Astrocyte of the cerebellum (primary cell): ENCODE data around the gene CTF1.

Source experiments
- DNase-seq: peaks from one replicate; pipeline ENCODE4 v3.0.0-alpha.2; 2011; ENCODE audit warnings: low read depth
- H3K4me3 ChIP-seq: 2 replicates; pipeline ENCODE4 v1.5.1; 2011; ENCODE audit warnings: mild to moderate bottlenecking, low read depth, low read length, moderate library complexity
- CTCF ChIP-seq: IDR thresholded peaks from 2 replicates; pipeline ENCODE4 v1.5.1; 2012; ENCODE audit warnings: low read length, low read depth, moderate library complexity, mild to moderate bottlenecking; ENCODE audit errors: missing control alignments
- in situ Hi-C: cut with HindIII; loops from 2 replicates; pipeline ENCODE4 v1.10.0; 2017; ENCODE audit warnings: low sequenced_read_pairs

Gene CTF1

DNA sequence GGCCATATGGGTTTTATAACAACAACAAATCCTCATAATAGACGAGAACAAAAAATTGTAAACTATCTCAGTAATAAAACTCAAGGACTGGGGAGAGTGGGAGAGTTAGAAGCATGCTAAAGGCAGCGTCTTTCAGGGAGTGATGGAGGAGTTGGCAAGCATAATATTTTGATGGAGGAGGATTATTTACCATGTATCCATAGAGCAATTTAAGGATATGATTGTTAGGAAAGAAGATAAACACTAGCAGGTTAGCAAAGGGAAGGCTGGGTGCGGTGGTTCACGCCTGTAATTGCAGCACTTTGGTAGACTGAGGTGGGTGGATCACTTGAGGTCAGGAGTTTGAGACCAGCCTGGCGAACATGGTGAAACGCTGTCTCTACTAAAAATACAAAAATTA, 30.4 kb upstream of the CTF1 start:
- H3K4me3 ChIP-seq = no peak overlapping the region
- TF ChIP-seq CTCF = no peak

DNA sequence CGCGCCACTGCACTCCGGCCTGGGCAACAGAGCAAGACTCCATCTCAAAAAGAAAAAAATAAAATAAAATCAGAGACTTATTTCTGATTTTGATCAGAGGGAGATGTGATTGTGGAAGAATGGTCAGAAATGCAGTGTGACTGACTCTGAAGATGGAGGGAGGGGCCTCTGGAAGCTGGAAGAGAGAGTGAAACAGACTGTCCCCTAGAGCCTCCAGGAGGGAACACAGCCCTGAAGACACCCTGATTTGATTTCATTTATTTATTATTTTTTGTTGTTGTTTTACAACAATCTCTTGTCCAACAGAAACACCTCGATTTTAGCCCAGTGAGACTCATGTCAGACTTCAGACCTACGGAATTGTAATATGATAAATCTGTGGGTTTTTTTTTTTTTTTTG, 28.7 kb upstream of the CTF1 start:
- no peak for DNase-seq
- TF ChIP-seq CTCF = peak; percentile 34
- in situ Hi-C loops = no loop called here
- H3K4me3 ChIP-seq = no peak overlapping the region

More for the DNA sequence above, 30.4 kb upstream of the CTF1 start:
- in situ Hi-C loops = no loop called here
- no peak for DNase-seq

DNA sequence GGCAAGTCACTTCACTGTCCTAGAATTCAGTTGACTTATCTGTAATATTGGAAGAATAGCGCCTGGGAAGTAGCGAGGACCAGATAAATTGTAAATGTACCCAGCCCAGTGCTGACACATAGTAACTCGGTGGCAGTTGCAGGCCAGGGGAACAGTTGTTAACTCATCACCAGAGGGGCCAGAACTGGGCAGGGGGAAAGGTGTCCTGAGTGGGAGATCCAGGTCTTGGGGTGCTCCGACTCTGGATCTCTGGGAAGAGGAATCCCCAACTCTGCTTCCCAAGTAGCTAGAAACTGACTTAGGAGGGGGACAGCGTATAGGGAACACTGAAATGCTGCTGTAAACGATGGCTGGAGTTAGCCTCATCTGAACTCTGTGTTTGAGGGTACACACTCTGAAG, 25.5 kb upstream of the CTF1 start:
- no peak for DNase-seq
- in situ Hi-C loops = loop anchor here (10.0 kb wide), 1 partner anchor 86 kb away; the partner anchor contains the start of gene ZNF629
- no peak for TF ChIP-seq CTCF
- no peak overlapping the region for H3K4me3 ChIP-seq

DNA sequence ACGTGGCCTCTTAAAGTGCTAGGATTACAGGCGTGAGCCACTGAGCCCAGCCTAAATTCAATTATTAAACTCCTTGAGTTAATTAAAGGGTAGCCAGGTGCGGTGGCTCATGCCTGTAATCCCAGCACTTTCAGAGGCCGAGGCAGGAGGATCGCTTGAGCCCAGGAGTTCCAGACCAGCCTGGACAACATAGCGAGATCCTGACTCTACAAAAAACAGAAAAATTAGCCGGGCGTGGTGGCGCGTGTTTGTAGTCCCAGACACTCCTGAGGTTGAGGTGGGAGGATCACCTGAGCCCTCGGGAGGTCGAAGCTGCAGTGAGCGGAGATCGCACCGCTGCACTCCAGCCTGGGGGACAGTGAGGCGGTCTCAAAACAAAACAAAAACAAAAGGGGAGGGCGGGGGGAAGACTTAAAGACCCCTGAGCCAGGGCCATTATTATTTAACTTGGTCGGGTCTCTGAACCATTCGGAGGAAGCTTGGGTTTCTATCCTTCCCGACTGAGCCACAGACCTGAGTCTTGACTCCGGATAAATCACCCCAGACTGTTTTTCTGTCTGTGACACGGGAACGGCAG, 22.1 kb upstream of the CTF1 start:
- no peak for DNase-seq
- in situ Hi-C loops = loop anchor here (10.0 kb wide), 1 partner anchor 90 kb away; the partner anchor contains the start of gene ZNF629
- TF ChIP-seq CTCF = no peak
- H3K4me3 ChIP-seq = peak overlapping the region; percentile 67

- peak overlapping the region; percentile 67 for H3K4me3 ChIP-seq
- peak; percentile 56 for DNase-seq
- in situ Hi-C loops = loop anchor here (10.0 kb wide), 1 partner anchor 90 kb away; the partner anchor contains the start of gene ZNF629
- TF ChIP-seq CTCF = no peak
These were observed 21.3 kb upstream of the CTF1 start for GRCh38 chr16:30874821-30875717.

GRCh38 chr16:30875871-30876801, 20.3 kb upstream of the CTF1 start:
- no peak for TF ChIP-seq CTCF
- in situ Hi-C loops = loop anchor here (10.0 kb wide), 1 partner anchor 91 kb away; the partner anchor contains the start of gene ZNF629
- DNase-seq = no peak
- H3K4me3 ChIP-seq = peak overlapping the region; percentile 67
